ENCODE measurements around the gene TOM1L1. TPM values are rescaled to one million over a fixed set of nuclear protein-coding genes. Genes with fewer than 3 reads are reported as not detected.

The TOM1L1 gene
- total and polyA plus RNA-seq, 4 donors: 21.4 to 119 (median 33.9) TPM

DNA sequence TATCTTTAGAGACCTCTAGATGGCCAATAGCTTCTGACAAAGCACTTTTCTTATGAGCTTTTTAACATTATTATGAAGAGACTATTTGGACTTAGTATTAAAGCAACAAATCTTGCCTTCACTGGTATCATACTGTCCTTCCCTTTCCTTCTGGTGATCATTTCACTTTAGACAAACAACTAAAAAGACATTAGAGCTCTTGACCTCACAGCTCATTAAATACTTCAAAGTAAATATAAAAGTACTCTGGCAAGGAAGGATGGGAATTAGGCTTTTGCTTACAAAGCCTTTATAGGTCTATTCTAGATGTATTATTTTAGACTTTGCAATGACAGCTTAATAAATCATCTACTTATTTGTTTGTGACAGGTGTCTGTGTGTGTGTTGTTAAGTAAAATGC lies 79.0 kb downstream of the TOM1L1 start:
- Histone ChIP-seq H3K4me3 (ENCODE audit: low read depth in 1 of 3, low read length in 3 of 3) (no peak overlapping the region), H3K36me3 (ENCODE audit: control insufficient read depth in 4 of 4, insufficient read depth in 3 of 4, low read depth in 1 of 4, low read length in 3 of 4) (no peaks in the 10 kb centered on the region), H3K27me3 (ENCODE audit: control insufficient read depth in 4 of 4, insufficient read depth in 4 of 4, low read length in 3 of 4) (no peaks in the 10 kb centered on the region), H3K9ac (ENCODE audit: low read depth in 1 of 2, low read length in 2 of 2) (no peak overlapping the region), H3K9me3 (ENCODE audit: control insufficient read depth in 4 of 4, low read length in 3 of 4) (no peaks in the 10 kb centered on the region), H3K4me1 (ENCODE audit: control insufficient read depth in 4 of 4, insufficient read depth in 4 of 4, low read length in 3 of 4) (peaks cover 0 to 2% (median under 1%) of the 10 kb centered on the region in 4 donors), H3K27ac (ENCODE audit: low read depth in 1 of 2, low read length in 2 of 2) (no peak overlapping the region)
- no peak for DNase-seq (ENCODE audit: low spot score)
- TF ChIP-seq FOXA1 (IDR thresholded peaks at IDR 0.05) (no peak), EGR1 (IDR thresholded peaks at IDR 0.05; ENCODE audit: low read depth in 2 of 2) (no peak), REST (IDR thresholded peaks at IDR 0.05) (no peak), FOXA2 (IDR thresholded peaks at IDR 0.05) (no peak), MAX (IDR thresholded peaks at IDR 0.05) (no peak), SP1 (IDR thresholded peaks at IDR 0.05) (no peak), NR2F2 (IDR thresholded peaks at IDR 0.05) (no peak), HNF4A (conservative IDR thresholded peaks at IDR 0.05) (no peak), JUND (IDR thresholded peaks at IDR 0.05) (no peak), HNF4G (IDR thresholded peaks at IDR 0.05) (no peak), CTCF (IDR thresholded peaks at IDR 0.05; ENCODE audit: low read depth, low read length, missing input control) (no peak), TAF1 (conservative IDR thresholded peaks at IDR 0.05) (no peak), RXRA (IDR thresholded peaks at IDR 0.05) (no peak), YY1 (IDR thresholded peaks at IDR 0.05) (no peak), GABPA (IDR thresholded peaks at IDR 0.05 in 1 of 2, conservative IDR thresholded peaks at IDR 0.05 in 1 of 2) (no peak), RAD21 (IDR thresholded peaks at IDR 0.05) (no peak)
- TF ChIP-seq, protein P1, sequence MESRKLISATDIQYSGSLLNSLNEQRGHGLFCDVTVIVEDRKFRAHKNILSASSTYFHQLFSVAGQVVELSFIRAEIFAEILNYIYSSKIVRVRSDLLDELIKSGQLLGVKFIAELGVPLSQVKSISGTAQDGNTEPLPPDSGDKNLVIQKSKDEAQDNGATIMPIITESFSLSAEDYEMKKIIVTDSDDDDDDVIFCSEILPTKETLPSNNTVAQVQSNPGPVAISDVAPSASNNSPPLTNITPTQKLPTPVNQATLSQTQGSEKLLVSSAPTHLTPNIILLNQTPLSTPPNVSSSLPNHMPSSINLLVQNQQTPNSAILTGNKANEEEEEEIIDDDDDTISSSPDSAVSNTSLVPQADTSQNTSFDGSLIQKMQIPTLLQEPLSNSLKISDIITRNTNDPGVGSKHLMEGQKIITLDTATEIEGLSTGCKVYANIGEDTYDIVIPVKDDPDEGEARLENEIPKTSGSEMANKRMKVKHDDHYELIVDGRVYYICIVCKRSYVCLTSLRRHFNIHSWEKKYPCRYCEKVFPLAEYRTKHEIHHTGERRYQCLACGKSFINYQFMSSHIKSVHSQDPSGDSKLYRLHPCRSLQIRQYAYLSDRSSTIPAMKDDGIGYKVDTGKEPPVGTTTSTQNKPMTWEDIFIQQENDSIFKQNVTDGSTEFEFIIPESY (IDR thresholded peaks at IDR 0.05): no peak
- TF ChIP-seq, protein P2, sequence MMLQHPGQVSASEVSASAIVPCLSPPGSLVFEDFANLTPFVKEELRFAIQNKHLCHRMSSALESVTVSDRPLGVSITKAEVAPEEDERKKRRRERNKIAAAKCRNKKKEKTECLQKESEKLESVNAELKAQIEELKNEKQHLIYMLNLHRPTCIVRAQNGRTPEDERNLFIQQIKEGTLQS (IDR thresholded peaks at IDR 0.05): no peak

All from liver (tissue), 9 donors.